A549 (cell line): ENCODE results near the gene EFNA5.

Experiments used
- BHLHE40 ChIP-seq: IDR thresholded peaks from 2 replicates; pipeline ENCODE4 v1.6.1; 2012; ENCODE audit warnings: low read depth, low read length, inconsistent platforms
- CHD2 ChIP-seq: fragments of 150-350 bp; IDR thresholded peaks from 2 replicates; pipeline ENCODE4 v1.6.1; 2014; ENCODE audit warnings: low read length; ENCODE audit not compliant: partially characterized antibody
- JUN ChIP-seq, 2 experiments: fragments of >200 bp; sonication (Bioruptor Twin); formaldehyde crosslinking; IDR thresholded peaks; 2 replicates in 1 of 2; 3 replicates in 1 of 2; pipeline ENCODE4 v1.6.1; 2016 to 2017
- MAZ ChIP-seq: fragments of 150-350 bp; IDR thresholded peaks from 2 replicates; pipeline ENCODE4 v1.6.1; 2014; ENCODE audit warnings: antibody characterized with exemption, low read depth, low read length, borderline replicate concordance
- NR3C1 ChIP-seq: fragments of >200 bp; sonication (Bioruptor Twin); formaldehyde crosslinking; IDR thresholded peaks from 3 replicates; pipeline ENCODE4 v1.6.1; 2017
- POLR2A ChIP-seq: IDR thresholded peaks from 2 replicates; pipeline ENCODE4 v1.6.1; 2012; ENCODE audit warnings: mild to moderate bottlenecking, low read length
- POLR2AphosphoS2 ChIP-seq: conservative IDR thresholded peaks from 2 replicates; pipeline ENCODE4 v1.6.1; 2012; ENCODE audit warnings: low read length, improper control_type of control experiment, inconsistent platforms
- RAD21 ChIP-seq, 2 experiments: fragments of >200 bp in 1 of 2; sonication (Bioruptor Twin) in 1 of 2; formaldehyde crosslinking in 1 of 2; IDR thresholded peaks in 1 of 2; conservative IDR thresholded peaks in 1 of 2; 2 replicates in 1 of 2; 3 replicates in 1 of 2; pipeline ENCODE4 v1.6.1; 2012 to 2018; ENCODE audit warnings: inconsistent platforms in 1 of 2
- SMC3 ChIP-seq: fragments of >200 bp; sonication (Bioruptor Twin); formaldehyde crosslinking; IDR thresholded peaks from 3 replicates; pipeline ENCODE4 v1.6.1; 2018; ENCODE audit warnings: inconsistent platforms
- ZFP36 ChIP-seq: fragments of 450-650 bp; IDR thresholded peaks from 2 replicates; pipeline ENCODE4 v1.6.1; 2014; ENCODE audit warnings: borderline replicate concordance; ENCODE audit not compliant: partially characterized antibody
- TF ChIP-seq, protein P1 (sequence below): fragments of >200 bp; sonication (Bioruptor Twin); formaldehyde crosslinking; IDR thresholded peaks from 3 replicates; pipeline ENCODE4 v1.5.1; 2016
- TF ChIP-seq, protein P2 (sequence below): fragments of 200-600 bp; sonication (generic); IDR thresholded peaks from 2 replicates; pipeline ENCODE4 v1.6.1; 2016; ENCODE audit warnings: antibody characterized with exemption, mild to moderate bottlenecking, moderate library complexity
- TF ChIP-seq, protein P3 (sequence below): IDR thresholded peaks from 2 replicates; pipeline ENCODE4 v1.6.1; 2012; ENCODE audit warnings: low read depth, borderline replicate concordance

DNA sequence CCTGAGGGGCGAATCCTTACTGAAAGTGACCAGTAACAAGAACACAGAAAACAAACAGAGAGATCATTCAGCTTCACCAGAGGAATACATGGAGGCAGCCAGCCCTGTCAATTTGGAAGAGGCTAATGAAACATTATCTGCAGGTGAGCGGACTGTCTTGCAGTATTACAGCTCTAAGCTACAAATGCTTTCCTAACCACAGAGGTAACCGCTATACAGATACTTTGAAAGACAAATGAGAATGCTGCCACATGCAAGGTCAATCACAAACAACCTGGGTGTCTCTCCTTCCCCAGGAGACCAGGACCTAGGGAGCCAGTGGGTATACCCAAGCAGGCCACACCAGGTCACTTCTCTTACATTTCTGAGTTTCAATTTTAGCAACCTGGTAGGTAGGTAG is 30.2 kb downstream of the EFNA5 start:
- no peak for TF ChIP-seq ZFP36
- TF ChIP-seq, protein P1, sequence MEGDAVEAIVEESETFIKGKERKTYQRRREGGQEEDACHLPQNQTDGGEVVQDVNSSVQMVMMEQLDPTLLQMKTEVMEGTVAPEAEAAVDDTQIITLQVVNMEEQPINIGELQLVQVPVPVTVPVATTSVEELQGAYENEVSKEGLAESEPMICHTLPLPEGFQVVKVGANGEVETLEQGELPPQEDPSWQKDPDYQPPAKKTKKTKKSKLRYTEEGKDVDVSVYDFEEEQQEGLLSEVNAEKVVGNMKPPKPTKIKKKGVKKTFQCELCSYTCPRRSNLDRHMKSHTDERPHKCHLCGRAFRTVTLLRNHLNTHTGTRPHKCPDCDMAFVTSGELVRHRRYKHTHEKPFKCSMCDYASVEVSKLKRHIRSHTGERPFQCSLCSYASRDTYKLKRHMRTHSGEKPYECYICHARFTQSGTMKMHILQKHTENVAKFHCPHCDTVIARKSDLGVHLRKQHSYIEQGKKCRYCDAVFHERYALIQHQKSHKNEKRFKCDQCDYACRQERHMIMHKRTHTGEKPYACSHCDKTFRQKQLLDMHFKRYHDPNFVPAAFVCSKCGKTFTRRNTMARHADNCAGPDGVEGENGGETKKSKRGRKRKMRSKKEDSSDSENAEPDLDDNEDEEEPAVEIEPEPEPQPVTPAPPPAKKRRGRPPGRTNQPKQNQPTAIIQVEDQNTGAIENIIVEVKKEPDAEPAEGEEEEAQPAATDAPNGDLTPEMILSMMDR: no peak
- TF ChIP-seq, protein P2, sequence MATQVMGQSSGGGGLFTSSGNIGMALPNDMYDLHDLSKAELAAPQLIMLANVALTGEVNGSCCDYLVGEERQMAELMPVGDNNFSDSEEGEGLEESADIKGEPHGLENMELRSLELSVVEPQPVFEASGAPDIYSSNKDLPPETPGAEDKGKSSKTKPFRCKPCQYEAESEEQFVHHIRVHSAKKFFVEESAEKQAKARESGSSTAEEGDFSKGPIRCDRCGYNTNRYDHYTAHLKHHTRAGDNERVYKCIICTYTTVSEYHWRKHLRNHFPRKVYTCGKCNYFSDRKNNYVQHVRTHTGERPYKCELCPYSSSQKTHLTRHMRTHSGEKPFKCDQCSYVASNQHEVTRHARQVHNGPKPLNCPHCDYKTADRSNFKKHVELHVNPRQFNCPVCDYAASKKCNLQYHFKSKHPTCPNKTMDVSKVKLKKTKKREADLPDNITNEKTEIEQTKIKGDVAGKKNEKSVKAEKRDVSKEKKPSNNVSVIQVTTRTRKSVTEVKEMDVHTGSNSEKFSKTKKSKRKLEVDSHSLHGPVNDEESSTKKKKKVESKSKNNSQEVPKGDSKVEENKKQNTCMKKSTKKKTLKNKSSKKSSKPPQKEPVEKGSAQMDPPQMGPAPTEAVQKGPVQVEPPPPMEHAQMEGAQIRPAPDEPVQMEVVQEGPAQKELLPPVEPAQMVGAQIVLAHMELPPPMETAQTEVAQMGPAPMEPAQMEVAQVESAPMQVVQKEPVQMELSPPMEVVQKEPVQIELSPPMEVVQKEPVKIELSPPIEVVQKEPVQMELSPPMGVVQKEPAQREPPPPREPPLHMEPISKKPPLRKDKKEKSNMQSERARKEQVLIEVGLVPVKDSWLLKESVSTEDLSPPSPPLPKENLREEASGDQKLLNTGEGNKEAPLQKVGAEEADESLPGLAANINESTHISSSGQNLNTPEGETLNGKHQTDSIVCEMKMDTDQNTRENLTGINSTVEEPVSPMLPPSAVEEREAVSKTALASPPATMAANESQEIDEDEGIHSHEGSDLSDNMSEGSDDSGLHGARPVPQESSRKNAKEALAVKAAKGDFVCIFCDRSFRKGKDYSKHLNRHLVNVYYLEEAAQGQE: no peak
- TF ChIP-seq SMC3: no peak
- TF ChIP-seq CHD2: no peak
- TF ChIP-seq POLR2A: no peak
- TF ChIP-seq RAD21 (conservative IDR thresholded peaks at IDR 0.05 in 1 of 2, IDR thresholded peaks at IDR 0.05 in 1 of 2): no peak
- no peak for TF ChIP-seq MAZ
- TF ChIP-seq POLR2AphosphoS2: no peak
- TF ChIP-seq BHLHE40: no peak
- TF ChIP-seq NR3C1: no peak
- TF ChIP-seq, protein P3, sequence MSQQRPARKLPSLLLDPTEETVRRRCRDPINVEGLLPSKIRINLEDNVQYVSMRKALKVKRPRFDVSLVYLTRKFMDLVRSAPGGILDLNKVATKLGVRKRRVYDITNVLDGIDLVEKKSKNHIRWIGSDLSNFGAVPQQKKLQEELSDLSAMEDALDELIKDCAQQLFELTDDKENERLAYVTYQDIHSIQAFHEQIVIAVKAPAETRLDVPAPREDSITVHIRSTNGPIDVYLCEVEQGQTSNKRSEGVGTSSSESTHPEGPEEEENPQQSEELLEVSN: no peak
- TF ChIP-seq JUN (IDR thresholded peaks at IDR 0.05): no peak
